Epithelial cell of esophagus (primary cell): ENCODE data around the gene AQP2.

ENCODE experiments used
- DNase-seq: peaks from one replicate; pipeline ENCODE4 v3.0.0; 2010; ENCODE audit warnings: low read depth
- H3K4me3 ChIP-seq: 2 replicates; pipeline ENCODE4 v1.5.1; 2011; ENCODE audit warnings: mild to moderate bottlenecking, low read length, control low read depth
- CTCF ChIP-seq: IDR thresholded peaks from 2 replicates; pipeline ENCODE4 v1.5.1; 2011; ENCODE audit warnings: low read depth, mild to moderate bottlenecking, low read length, control low read depth, inconsistent platforms; ENCODE audit not compliant: insufficient read depth; ENCODE audit errors: missing control alignments

The AQP2 gene

GRCh38 chr12:49974231-49974675, 23.7 kb downstream of the AQP2 start:
- TF ChIP-seq CTCF = peak; percentile 28
- DNase-seq = peak; percentile 41
- H3K4me3 ChIP-seq = no peak overlapping the region

GRCh38 chr12:49974677-49975317, 24.3 kb downstream of the AQP2 start:
- no peak overlapping the region for H3K4me3 ChIP-seq
- TF ChIP-seq CTCF = no peak
- no peak for DNase-seq

- TF ChIP-seq CTCF = no peak
- DNase-seq = no peak
- H3K4me3 ChIP-seq = no peak overlapping the region
Measured at GRCh38 chr12:49975318-49975761, 24.8 kb downstream of the AQP2 start.

GRCh38 chr12:49976557-49976956, 26.0 kb downstream of the AQP2 start:
- DNase-seq = no peak
- no peak overlapping the region for H3K4me3 ChIP-seq
- no peak for TF ChIP-seq CTCF

GRCh38 chr12:49978125-49978524, 27.6 kb downstream of the AQP2 start:
- no peak overlapping the region for H3K4me3 ChIP-seq
- no peak for DNase-seq
- TF ChIP-seq CTCF = no peak

- no peak for DNase-seq
- no peak for TF ChIP-seq CTCF
- no peak overlapping the region for H3K4me3 ChIP-seq
Measured at GRCh38 chr12:49979016-49979586, 28.6 kb downstream of the AQP2 start.

- H3K4me3 ChIP-seq = no peak overlapping the region
- TF ChIP-seq CTCF = no peak
- DNase-seq = no peak
Measured at GRCh38 chr12:49979791-49980190, 29.3 kb downstream of the AQP2 start.
